ENCODE data around the gene PCLAF. TPM values are rescaled to one million over a fixed set of nuclear protein-coding genes. Genes with fewer than 3 reads are reported as not detected.

The PCLAF gene
- total and polyA plus RNA-seq, 4 donors, result 1.4 to 72.2 (median 3.4) TPM

GRCh38 chr15:64400583-64400982 lies 19.3 kb upstream of the PCLAF start:
- Histone ChIP-seq H3K4me1 (ENCODE audit: control insufficient read depth in 4 of 4, insufficient read depth in 4 of 4, low read length in 3 of 4) (no peaks in the 10 kb centered on the region), H3K36me3 (ENCODE audit: control insufficient read depth in 4 of 4, insufficient read depth in 3 of 4, low read depth in 1 of 4, low read length in 3 of 4) (peaks cover 5 to 58% (median 36%) of the 10 kb centered on the region in 4 donors), H3K4me3 (ENCODE audit: low read depth in 1 of 3, low read length in 3 of 3) (no peak overlapping the region), H3K9me3 (ENCODE audit: control insufficient read depth in 4 of 4, low read length in 3 of 4) (no peaks in the 10 kb centered on the region), H3K27me3 (ENCODE audit: control insufficient read depth in 4 of 4, insufficient read depth in 4 of 4, low read length in 3 of 4) (no peaks in the 10 kb centered on the region), H3K9ac (ENCODE audit: low read depth in 1 of 2, low read length in 2 of 2) (no peak overlapping the region), H3K27ac (ENCODE audit: low read depth in 1 of 2, low read length in 2 of 2) (no peak overlapping the region)
- DNase-seq (ENCODE audit: low spot score), result no peak
- TF ChIP-seq RXRA (IDR thresholded peaks at IDR 0.05) (no peak), MAX (IDR thresholded peaks at IDR 0.05) (no peak), JUND (IDR thresholded peaks at IDR 0.05) (no peak), TAF1 (conservative IDR thresholded peaks at IDR 0.05) (no peak), FOXA1 (IDR thresholded peaks at IDR 0.05) (no peak), ATF3 (IDR thresholded peaks at IDR 0.05) (no peak), GABPA (IDR thresholded peaks at IDR 0.05 in 1 of 2, conservative IDR thresholded peaks at IDR 0.05 in 1 of 2) (no peak), EGR1 (IDR thresholded peaks at IDR 0.05; ENCODE audit: low read depth in 2 of 2) (no peak), FOXA2 (IDR thresholded peaks at IDR 0.05) (no peak), YY1 (IDR thresholded peaks at IDR 0.05) (no peak), HNF4A (conservative IDR thresholded peaks at IDR 0.05) (no peak), HNF4G (IDR thresholded peaks at IDR 0.05) (no peak), SP1 (IDR thresholded peaks at IDR 0.05) (no peak), CTCF (IDR thresholded peaks at IDR 0.05; ENCODE audit: low read depth, low read length, missing input control) (no peak), NR2F2 (IDR thresholded peaks at IDR 0.05) (no peak)
- WGBS, result 96% methylated on average over 2 of the region's 2 CpGs

GRCh38 chr15:64398575-64398974 lies 17.3 kb upstream of the PCLAF start:
- Histone ChIP-seq H3K9me3 (ENCODE audit: control insufficient read depth in 4 of 4, low read length in 3 of 4) (no peaks in the 10 kb centered on the region), H3K36me3 (ENCODE audit: control insufficient read depth in 4 of 4, insufficient read depth in 3 of 4, low read depth in 1 of 4, low read length in 3 of 4) (peaks cover 5 to 63% (median 49%) of the 10 kb centered on the region in 4 donors), H3K9ac (ENCODE audit: low read depth in 1 of 2, low read length in 2 of 2) (no peak overlapping the region), H3K4me1 (ENCODE audit: control insufficient read depth in 4 of 4, insufficient read depth in 4 of 4, low read length in 3 of 4) (no peaks in the 10 kb centered on the region), H3K4me3 (ENCODE audit: low read depth in 1 of 3, low read length in 3 of 3) (no peak overlapping the region), H3K27ac (ENCODE audit: low read depth in 1 of 2, low read length in 2 of 2) (no peak overlapping the region), H3K27me3 (ENCODE audit: control insufficient read depth in 4 of 4, insufficient read depth in 4 of 4, low read length in 3 of 4) (no peaks in the 10 kb centered on the region)
- TF ChIP-seq TAF1 (conservative IDR thresholded peaks at IDR 0.05) (no peak), ATF3 (IDR thresholded peaks at IDR 0.05) (no peak), CTCF (IDR thresholded peaks at IDR 0.05; ENCODE audit: low read depth, low read length, missing input control) (no peak), EGR1 (IDR thresholded peaks at IDR 0.05; ENCODE audit: low read depth in 2 of 2) (no peak), ZBTB33 (IDR thresholded peaks at IDR 0.05) (no peak), GABPA (IDR thresholded peaks at IDR 0.05 in 1 of 2, conservative IDR thresholded peaks at IDR 0.05 in 1 of 2) (no peak), REST (IDR thresholded peaks at IDR 0.05) (no peak), YY1 (IDR thresholded peaks at IDR 0.05) (no peak)
- no peak for DNase-seq (ENCODE audit: low spot score)
- 89% methylated on average over 2 of the region's 2 CpGs for WGBS

All from liver (tissue), 9 donors.